Stimulated activated CD4-positive, alpha-beta T cell treated with anti-CD3 and anti-CD28 coated beads, Interleukin-1b, Interleukin-23, amount 100 ng/mL, for 4 hours (primary cell): ENCODE data around the gene FAM131B.

Source experiments
- DNase-seq, 2 donors: peaks; one replicate each; pipeline ENCODE4 v3.0.0-alpha.2; 2020; ENCODE audit warnings: low read depth in 2 of 2

The FAM131B gene

DNA sequence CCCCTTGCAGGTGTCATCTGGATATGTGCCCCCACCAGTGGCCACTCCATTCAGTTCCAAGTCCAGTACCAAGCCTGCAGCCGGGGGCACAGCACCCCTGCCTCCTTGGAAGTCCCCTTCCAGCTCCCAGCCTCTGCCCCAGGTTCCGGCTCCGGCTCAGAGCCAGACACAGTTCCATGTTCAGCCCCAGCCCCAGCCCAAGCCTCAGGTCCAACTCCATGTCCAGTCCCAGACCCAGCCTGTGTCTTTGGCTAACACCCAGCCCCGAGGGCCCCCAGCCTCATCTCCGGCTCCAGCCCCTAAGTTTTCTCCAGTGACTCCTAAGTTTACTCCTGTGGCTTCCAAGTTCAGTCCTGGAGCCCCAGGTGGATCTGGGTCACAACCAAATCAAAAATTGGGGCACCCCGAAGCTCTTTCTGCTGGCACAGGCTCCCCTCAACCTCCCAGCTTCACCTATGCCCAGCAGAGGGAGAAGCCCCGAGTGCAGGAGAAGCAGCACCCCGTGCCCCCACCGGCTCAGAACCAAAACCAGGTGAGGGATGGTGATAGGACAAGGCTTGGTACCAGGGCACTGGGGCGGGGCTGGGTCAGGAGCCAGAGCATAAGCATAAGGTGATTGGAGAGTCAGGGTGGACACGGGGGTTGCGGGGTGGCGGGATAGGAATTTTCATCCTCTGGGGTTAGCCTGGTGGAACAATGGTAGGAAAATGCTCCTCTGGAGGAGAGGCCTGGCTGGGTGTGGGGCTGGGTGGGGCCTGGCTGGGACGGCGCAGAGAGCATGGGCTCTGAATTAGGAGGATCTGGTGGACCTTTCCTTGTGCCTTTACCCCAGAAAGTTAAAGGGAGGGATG lies 20.5 kb upstream of the FAM131B start:
- DNase-seq = no peak

DNA sequence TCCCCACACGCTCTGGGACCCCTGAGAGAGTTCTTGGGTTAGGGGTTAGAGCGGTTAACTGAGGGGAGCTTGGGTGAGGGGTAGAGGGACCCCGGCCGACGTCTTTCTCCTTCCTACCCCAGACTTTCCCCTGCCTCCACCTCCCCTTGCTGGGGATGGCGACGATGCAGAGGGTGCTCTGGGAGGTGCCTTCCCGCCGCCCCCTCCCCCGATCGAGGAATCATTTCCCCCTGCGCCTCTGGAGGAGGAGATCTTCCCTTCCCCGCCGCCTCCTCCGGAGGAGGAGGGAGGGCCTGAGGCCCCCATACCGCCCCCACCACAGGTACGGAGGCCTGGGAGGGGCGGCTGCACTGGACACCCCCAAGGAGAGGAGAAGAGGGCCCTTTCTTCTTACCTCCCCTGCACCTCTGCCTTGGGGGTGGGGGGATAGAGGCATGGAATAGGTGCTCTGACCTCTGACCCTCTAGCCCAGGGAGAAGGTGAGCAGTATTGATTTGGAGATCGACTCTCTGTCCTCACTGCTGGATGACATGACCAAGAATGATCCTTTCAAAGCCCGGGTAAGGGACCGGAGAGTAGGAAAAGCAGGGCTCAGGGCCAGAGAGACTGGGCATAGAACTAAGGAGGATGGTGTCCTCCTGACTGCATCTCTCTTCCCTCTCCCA lies 19.7 kb upstream of the FAM131B start:
- no peak for DNase-seq

DNA sequence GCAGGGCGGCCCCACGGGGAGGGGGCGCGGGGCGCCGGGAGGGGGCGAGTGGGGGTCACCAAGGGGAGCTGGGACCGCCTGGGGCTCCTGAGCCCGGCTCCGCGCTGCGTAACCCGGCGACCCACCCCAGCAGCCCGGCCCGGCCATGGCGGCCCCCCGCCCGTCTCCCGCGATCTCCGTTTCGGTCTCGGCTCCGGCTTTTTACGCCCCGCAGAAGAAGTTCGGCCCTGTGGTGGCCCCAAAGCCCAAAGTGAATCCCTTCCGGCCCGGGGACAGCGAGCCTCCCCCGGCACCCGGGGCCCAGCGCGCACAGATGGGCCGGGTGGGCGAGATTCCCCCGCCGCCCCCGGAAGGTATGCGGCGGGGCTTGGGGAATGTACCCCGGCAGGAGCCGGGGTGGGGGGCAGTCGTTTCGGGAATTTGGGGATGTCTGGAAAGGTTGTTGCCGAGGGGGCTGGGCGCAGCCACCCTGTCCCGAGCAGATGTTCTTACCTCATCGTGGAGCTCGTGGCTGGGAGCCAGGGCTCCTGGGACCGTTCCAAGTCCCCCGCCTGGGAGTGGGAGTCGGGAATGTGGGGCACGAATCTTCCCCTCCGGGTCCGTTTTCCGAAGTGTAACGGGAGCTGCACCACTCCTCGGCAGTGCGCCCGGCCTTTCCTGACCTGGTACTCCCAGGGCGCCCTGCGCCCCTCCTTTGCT lies 19.1 kb upstream of the FAM131B start:
- DNase-seq = no peak

DNA sequence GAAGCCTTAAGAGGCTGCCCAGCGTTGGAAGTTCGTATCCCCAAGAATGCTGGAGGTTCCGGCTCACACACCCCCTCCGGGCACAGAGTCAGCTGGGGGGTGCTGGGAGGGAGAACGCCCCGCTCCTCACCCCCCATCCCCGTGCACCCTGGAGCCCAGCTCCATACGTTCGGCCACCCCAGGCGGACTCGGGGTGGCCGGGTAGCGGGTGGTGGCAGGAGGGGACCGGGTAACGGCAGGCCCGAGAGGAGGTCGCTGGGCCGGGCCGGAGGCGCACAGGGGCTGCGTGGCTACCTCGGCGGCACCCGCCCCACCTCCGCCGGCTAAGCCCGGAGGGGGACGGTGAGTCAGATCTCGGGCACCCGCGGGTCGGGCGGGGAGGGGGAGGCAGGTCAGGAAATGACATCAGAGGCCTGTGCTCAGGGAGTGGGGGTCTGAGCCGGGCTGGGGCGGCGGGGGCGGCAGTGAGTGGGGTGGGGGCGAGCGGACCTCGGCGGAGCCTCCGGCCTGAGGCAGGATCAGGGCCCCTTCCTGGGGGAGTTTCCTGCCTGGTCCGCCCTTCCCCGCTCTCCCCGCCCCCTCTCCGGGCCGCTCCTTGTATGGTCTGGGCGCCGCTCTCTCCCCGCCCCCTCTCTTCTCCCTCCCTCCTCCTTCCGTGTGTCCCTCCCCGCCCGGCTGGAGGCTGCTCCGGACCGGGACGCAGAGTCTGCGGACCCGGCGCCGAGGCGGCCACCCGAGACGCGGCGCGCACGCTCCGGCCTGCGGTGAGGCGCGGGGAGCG lies 18.3 kb upstream of the FAM131B start, which contains the start of gene ZYX:
TSS of gene ZYX (plus strand) at position 700 of the 781 bp plus-strand sequence. CDS start 227 bp downstream, outside the sequence.
- peak; percentile 80 to 83 for DNase-seq

DNA sequence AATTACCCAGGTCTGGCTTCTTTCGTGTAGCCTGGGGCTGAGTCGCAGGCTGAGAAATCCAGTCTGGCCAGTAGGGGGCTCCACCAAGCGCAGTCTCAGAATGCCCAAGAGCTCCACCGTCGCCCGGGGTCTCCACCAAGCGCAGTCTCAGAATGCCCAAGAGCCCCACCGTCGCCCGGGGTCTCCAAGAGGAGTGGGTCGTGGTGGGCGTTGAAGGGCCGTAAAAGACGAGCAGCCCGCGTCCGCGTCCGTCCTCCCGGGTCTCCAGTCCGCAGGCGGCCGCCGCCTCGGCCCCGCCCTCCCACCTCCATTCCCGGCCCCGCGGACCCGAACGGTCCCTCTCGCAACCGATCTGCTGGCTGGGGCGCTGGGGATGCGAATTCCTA lies 17.7 kb upstream of the FAM131B start:
- peak; percentile 81 to 85 for DNase-seq

DNA sequence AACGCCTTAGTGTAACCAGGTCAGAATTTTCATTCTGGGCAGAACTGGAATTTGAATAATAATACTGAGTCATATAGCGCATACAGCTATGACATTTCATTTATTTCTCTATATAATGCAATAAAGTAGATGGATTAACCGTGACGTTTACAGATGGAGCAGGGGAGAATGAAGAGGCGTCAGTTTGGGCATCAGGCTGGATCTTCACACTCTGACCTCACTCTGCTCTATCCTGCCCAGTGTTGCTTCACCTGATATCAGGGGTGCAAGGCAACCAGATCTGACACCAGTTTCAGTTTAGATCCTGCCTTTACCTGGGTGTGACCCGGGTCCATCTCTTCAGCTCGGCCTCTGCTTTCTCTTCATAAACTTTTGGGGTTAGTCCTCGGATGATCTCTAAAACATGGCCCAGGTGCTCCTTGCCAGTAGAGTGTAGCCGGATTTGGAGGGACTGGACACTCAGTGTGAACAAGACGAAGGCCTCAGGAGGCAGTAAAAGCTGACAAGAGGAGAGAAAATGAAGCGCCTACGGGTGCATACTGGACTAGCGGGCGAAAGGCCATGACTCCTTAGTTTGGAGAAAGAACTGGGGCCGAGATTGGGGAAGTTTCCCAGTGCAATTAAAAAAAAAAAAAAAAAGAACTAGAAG lies 17.2 kb upstream of the FAM131B start:
- no peak for DNase-seq

DNA sequence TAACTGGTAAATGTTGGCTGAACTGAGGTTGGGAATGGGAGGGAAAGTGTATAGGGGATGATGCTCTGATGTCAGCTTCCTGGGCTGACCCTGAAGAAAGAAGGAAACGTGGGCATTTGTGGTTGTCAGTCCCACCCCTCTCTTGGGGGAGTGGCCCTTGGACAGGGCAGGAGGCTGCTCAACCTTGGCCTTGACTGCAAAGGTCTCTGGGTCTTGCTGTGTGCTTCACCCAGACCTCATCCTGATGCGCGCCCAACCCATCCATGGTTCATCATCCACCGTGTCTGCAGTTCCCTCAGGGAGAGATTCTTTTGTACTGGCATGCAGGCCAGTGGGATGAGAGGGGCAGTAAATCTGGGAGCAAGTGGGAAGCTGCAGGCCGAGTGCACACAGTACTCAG lies 13.9 kb upstream of the FAM131B start:
- DNase-seq = no peak

DNA sequence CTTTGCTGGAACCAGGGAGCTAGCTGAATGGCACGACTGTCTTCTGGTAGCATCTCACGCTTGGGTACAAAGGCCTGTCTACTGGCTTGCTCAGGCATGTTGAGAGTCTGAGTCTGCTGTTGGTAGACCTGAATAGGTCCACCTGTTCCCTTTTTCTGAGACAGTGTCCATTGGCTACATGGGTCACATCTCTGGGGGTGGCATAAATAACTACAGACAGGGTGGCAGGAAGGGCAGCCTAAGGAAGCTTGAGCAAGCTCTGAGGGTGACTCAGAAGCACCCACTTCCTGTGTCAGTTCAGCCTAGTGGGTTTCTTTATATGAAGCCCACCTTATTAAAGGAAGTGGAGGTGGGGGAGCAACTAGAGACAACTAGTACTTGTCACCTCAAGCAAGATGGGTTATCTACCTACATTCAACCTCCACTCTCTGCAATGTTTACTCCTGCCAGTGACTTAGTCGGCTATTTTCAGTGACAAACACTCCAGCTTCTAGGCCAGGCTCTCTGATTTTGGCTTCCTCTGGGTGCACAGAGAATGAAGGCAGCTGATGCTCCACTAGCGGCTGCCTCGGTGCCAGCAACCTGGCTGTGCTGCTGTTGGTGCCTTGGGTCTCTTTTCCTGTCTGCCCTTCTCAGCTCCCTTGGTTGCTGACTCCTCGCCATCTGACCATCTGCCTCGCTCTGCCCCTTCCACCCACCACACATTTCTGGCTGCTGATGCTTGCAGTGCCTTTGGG lies 13.0 kb upstream of the FAM131B start:
- no peak for DNase-seq

DNA sequence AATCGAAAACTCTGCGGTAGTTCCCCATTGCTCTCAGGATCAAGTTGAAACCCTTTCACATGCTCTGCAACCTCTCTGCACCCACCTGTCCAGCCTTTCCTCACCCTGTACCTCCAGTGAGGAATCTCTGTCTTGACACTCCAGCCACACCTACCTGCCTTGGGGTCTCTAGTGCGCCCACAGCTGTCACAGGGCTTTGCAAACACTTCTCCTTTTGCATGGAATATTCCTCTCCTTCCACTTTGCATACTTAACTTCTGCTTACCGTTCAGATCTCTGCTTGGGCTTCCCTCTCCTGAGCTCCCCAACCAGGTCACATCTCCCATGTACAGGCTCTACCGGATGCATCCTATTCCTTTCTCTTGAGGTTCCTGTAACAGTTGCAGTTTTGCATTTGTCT lies 12.0 kb upstream of the FAM131B start:
- no peak for DNase-seq

DNA sequence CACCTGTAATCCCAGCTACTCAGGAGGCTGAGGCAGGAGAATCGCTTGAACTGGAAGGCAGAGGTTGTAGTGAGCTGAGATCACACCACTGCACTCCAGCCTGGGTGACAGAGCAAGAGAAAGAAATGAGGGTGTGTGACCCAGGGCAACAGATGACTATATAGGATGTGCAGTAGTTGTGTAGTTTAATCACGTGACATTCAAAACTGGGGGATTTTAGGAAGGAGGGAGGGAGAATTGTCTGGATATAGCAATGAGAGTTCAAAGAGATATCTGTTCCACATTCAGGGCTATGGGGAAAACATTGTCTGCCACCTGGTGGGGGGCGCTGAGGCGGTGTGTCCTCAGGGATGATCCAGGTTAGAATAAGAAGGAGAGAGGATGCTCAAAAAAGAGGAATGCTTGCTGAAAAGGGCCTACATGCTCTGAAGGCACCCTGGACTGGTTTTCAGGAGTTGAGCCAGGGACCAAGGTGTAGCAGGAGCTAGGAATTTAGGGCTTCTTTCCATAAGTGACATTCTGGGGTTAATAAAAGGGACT lies 10.8 kb upstream of the FAM131B start:
- no peak for DNase-seq

DNA sequence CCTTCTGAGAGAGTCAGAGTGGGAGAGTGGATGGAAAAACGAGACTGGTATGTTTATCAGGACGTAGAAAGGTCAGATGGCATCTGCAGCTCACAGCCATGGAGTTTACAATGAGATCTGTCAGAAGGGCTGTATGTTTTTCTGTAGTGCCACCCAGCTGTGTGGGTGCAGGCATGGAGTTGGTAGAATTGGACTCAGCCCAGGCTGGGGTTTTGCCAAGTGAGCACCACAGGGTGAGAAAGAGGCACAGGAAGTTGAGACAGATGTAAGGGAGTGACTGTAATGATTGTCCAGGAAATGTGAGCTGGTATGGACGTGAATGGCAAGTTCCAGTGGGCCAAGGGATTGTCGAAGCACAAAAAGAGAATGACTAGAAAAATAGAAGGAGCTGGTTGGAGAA lies 9.6 kb upstream of the FAM131B start:
- no peak for DNase-seq

DNA sequence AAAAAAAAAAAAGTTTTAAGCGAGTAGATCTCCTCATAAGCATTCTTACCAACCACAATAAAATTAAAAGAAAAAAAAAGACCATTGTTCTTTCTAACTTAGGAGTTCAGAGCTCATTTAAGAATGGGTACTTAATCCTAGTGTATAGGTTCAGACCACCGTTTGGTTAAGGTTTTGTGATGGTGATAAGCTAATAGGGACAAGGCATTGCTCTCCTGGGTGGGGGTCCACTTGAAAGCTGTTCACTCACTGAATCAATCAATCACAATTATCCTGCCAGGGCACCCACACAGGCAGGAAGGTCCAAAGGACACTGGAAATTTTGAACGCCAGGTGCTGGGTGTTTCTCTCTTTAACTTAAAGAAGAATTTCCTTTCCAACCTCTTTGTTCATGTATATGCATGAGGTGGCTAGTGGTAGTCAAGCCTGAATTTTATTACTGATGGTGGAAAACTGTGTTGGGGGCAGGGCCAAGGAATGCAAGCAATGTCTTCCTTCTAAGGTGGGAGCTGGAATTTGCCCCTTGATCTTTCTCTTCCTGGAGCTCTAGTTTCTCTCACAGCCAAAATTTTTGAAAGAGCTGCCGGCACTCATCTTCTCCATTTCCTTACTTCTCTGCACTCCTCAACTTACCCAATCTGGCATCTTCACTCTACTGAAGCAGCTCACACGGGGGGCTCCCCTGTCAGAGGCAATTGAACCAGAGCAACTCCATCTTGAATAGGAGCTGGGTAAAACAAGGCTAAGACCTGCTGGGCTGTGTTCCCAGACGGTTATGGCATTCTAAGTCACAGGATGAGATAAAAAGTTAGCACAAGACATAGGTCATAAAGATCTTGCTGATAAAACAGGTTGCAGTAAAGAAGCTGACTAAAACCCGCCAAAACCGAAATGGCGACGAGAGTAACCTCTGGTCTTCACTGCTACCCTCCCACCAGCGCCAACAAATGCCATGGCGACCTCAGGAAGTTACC lies 7.5 kb upstream of the FAM131B start:
- no peak for DNase-seq

DNA sequence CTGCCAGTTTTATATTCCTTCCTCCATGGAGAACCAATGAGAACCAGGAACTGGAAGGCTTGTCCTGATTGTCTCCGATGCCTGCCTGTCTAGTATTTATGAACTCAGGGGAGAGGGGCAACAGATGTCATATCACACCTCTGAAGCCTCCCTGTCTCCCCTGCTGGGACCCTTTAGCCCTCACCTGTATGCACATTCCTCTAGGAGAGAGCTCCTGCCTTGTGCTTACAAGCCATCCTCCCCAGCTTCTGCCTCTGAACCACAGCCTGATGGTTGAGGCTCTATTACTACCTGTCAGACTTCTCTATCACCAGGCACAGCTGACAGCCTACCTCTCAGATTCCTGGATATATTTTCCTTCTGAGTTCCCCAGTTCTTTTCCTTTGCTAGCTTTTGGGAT lies 5.9 kb upstream of the FAM131B start:
- no peak for DNase-seq

DNA sequence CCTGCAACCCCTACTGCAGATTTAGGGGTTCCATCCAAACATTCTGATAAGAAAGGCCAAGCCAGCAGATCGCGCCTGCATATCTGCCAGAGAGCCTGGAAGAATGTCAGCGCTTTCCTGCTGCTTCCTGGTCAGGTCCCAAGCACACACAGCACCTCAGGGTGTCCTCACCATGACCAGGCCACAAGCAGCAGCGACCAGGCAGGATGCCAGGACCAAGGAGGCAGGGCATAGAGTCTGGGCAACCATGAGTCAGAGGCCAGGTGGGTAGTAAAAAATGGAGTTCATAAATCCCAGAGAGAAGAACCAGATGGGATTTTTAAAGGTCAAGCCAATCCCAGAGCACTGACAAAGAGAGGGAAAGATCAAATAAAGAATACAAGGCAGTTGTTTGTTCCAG lies 5.5 kb upstream of the FAM131B start:
- no peak for DNase-seq

DNA sequence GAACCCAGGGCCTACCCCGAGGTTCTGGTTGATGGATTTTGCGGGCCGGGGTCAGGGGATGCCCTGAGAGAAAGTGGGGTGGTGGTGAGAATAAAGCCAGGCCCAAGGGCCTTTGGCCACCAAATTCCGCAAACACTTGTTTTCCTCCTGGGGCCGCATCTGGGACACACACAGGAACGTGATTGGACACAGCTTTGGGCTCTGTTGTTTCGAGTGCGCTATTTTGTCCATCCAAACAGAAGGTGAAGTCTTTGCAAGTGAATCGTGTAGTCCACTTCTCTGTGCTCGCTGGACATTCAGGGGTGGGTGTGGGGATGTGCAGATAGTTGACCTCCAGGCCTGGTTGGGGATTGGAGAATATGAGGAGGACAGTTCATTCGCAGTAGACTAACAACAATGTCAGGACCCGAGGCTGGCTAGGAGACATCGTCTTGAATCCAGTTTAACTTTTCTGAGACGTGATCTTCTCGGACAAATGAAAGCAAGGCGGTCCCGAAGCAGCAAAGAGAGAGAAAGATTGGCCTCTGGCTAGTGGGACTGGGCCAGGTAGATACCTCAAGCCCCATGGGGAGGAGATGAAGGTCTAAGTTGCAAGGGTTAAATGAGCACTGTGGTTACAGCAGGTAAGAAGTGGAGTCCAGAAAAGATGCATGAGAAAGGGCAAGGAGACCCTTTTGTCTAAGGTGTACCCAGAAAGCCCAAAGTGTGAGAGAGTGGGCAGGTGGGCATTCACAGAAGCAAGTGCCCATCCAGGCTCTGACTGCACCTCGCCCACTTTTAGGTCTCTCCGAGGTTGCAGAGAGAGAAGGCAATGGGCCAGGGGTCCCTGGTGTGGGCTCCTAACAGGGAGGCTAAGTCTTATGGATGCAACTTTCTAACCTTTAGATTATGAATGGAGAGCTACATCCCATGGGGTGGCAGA lies 764 bp upstream of the FAM131B start:
- DNase-seq = no peak

DNA sequence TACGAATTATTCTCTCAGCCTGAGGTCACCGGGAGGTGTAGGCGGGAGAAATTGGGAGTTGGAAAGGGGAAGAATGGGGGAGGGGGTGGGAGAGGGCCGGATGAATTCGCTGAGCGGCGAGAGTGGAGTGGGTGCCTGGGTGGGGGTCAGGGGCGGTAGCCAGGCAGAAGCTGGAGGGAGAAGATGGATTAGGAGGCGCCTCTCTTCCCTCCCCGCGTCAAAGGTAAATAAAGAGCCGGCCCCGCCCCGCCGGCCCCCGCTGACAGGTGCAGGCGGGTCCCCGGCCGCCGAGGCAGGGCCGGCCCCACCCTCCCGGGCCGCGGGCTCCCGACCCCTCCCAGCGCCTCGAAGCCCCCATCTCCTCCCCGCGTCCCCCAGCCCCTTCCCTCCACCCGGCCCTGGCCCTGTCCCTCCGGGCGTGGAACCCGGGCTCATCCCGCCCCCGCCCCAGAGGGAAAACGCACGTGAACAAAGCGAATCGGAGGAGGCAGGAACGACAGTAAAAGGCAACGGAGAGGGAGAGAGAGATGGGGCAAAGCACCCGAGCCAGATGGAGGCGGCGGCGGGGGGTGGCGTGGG lies 872 bp downstream of the FAM131B start:
- no peak for DNase-seq

DNA sequence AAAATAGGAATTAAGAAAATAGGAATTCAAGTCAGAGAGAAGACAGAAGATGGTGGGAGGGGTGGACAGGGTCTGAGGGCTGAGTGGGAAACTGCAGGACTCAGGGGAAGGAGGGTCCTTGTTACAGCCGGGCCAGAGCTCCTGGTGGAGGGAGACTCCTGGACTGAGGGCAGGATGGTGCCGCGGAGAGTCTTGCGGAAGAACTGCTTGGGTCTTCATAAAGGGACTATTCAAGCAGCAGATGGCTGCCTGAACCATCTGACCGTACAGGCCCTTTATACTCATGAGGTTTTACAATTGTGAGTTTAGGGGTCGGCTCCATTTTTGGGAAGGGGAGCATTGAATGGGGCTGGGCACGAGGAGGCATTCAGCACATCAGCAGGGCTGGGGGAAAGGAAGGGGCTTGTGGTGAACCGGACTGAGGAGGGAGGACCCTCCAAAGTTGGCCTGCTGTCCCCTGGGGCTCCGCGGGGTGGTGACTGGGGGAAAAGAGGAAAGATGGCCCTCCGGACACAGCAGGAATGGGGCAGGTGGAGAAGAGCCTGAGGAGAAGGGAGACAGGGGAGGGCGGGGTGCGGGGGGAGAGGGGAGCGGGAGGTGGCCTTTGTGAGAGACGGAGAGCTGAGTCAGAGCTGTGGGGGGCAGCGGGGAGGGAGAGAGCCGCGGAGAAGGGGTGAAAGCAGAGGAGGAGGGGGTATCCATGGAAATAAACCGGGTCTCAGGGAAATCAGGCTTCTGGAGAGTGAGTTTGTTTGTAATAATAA lies 1.5 kb downstream of the FAM131B start:
- no peak for DNase-seq
